T-helper 1 cell treated with Interleukin-12 subunit alpha and Interleukin-12 subunit beta and Interleukin-4 antibody, amounts not matched to agents 30 ng/mL and 1 ng/mL, for 36 hours (primary cell): ENCODE results near the gene NCOA5. TPM values are rescaled to one million over a fixed set of nuclear protein-coding genes. Genes with fewer than 3 reads are reported as not detected.

Experiments used
- intact Hi-C: fragments of 100-400 bp; cut with micrococcal nuclease; formaldehyde crosslinking; loops from one replicate; pipeline ENCODE4 v1.15.1; 2024
- total RNA-seq: library from RNA; stranded (reverse); gene quantifications from 2 replicates; pipeline ENCODE4 v1.2.3, GENCODE V29; 2022

NCOA5 gene
- total RNA-seq = 36.5 and 40.2 TPM in 2 replicates

DNA sequence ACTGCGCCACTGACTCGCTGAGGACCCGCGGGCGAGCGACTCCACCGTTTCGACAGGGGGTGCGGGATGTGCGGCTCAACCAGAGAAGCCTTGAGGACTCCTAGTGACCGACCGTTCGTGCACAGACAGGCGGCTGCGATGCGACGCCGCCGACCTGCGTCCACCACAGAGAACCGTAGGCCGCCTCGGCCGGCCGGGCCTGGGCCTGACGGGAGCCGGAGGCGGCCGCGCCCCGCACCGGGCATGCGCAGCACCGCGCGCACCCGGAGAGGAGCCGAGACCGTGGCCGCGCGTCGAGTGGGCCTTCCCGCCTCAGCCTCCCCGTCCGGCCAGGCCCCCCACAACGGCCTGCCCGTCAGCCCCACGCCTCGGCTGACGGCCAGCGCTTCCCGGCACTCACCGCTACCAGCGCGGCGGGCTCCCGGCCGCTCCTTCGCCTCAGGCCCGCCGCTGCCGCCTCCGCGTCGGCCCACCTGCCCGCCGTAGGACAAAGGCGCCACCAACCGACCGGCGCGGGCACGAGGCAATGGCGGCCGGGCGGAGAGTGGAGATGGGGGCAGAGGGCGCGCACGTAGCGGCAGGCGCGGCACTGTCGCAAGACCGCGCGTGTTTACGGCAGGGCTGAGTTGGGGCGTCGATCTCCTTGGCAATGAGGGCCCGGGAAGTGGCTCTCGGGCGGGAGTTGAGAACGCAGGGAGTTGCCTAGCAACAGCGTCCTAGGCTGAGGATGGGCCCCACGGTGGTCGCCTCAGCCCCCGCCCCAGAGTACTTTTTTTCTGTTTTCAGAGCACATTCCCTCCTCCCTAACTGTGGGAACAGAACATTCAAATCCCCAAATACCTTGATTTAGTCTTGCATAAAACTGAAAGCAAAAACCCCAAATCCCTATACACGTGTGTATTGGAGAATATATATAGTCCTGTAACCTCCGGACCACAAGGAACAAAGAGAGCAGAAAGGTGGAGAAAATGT is at the start of gene NCOA5:
Gene NCOA5 (minus strand): TSS at position 546 of the 972 bp plus-strand sequence. CDS start 10,538 bp downstream, outside the sequence.
- intact Hi-C loops = loop anchor here (1.0 to 2.0 kb wide), 11 partner anchors 25 to 600 kb away; partner anchors contain the start of genes CD40, DNTTIP1, ELMO2 and TP53RK

DNA sequence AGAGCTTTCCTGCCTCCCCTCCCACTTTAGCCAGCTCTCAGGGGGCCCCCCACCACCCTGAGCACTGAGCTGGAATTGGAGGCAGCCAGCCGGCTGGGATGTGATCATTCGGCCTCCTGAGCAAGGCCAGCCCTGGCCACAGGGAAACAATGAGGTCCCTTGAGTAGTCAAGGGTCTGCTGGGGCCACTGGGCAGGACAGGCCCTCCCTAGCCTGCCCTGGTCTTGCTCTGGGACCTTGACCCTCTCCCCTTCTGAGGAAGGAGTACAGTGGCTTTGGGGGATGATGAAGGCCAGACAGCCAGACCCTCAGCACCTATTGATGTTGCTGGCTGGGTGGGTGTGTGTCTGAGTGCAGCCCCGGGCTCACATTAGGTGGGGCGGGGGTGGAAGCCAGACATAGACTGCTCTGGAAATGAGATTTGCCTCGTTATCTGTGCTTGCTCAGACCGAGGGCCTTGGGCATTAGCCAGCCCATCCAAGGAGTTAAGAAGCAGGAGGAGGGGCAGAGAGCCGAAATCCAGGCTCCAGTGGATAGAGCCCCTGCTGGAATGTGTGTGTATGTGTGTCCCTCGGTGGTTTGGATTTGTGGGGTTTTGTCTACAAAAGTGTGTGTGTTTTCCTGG is 49.6 kb upstream of the NCOA5 start:
- intact Hi-C loops = no loop called here

DNA sequence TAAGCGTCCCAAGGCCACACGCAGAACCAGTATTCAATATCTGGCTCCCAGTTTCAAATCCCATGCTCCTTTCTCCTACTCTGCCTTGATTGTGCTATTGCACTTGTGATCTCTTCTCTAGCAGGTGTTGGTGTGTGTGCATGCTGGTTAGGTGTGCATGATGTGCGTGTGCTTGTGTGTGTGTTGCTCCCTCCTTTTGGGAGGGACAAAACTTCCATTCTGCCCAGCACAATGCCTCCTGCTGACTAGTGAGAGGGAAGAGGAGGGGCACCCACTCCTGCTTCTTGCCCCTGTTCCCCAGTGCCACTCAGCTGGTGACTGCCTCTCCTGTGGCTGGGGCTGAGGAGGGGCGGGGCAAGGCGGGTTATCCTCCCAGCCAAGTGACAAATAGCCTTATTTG is 48.1 kb upstream of the NCOA5 start:
- intact Hi-C loops = no loop called here

DNA sequence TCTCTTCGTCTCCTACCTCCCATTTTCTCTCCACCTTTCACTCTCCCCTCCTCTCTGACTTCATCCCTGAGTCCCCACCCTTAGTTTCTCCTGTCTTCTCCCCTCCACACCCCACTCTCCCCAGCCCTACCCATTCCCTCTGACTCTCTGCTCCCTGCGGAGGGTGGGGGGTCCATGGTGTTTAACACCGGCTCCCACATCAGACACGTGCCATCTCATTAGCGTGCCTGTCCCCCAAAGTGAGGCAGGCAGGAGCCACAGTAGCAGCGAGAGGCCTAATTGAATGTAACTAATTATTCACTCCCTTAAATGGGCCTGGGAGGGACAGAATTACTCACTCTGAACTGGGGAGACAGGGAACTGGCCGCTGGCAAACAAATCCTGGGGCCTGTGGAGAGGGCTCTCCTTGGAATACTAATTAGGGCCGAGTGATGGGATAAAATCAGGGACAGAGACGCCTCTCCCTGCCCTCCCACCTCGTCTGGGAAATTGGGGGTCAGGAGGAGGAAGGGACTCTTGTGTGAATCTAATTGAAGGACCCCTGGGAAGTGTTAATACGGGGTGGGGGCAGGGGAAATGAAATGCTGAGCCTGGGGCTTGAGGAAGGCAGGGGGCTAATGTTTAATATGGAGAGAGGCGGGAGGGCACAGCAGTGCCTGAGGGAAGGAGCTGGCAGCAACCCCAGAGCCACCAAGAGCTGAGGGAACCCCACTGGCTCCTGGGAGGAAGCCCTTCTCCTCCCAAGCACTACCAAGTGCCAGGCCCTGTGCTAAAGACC is 46.3 kb upstream of the NCOA5 start:
- intact Hi-C loops = no loop called here

DNA sequence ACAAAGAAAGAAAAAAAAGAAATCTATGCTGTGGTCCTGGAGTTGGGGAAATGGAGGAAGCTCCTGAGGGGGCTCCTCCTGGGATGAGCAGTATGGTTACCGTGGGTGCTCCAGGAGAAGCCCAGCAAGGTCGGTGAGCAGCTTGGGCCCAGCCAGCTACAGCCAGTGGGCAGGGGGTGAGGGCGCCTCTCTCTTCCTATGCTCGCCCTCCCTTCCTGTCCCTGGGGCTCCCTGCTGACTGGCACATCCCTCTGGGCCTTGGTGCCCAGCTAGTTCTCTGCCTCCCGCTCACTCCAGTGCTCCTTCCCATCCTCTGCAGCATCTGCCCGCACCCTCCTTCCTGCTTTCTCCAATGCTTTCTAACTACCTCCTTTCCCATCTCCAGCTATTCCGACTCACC is 45.0 kb upstream of the NCOA5 start:
- intact Hi-C loops = no loop called here

DNA sequence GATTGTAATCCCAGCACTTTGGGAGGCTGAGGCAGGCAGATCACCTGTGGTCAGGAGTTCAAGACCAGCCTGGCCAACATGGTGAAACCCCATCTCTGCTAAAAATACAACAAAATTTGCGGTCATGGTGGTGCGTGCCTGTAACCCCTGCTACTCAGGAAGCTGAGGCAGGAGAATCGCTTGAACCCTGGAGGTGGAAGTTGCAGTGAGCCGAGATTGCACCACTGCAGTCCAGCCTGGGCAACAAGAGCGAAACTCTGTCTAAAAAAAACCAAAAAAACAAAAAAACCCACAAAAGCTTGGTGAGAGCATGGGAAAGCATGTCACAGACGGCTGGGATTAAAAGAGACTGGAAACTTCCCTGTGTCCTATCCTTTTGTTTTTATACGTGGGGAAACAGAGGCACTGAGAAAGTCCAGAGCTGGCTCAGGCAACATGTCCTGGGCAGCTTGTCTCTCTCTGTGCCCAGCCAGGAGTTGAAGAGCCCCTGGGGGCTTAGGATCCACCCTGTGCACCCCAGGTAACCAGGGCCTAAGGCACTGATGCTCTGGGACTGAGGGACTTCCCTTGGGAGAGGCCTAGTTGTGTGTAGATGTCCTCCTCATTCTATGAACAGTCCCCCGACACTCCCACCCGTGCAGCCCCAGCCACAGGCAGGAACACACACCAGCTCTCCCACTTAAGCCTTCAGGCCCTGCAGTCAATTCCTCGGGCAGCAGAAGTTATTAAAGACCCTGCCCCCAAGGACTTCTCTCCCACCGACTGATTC is 44.3 kb upstream of the NCOA5 start:
- intact Hi-C loops = loop anchor here (2.0 kb wide), 1 partner anchor 215 kb away; no protein-coding TSS in a partner anchor

DNA sequence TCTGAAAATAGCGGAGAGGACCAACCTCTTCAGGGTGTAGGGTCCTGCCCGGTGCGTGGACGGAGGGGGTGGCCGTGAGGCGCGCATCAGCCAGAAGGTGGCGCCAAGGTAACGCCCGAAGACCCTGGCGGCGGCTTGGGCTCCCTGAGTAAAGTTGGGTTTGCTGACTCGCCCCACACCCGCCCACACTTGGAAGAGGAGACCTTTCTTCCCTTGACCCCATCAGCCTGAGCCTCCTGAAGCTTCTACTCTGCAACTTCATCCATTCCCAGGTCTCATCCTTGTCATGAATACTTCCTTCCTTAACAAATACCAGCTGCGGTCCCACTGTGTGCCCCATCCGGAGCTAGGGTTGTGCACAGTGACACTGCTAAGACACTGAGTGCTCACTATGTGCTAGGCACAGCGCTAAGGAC is 43.0 kb upstream of the NCOA5 start:
- intact Hi-C loops = loop anchor here (1.0 to 2.0 kb wide), 2 partner anchors 42 to 216 kb away; no protein-coding TSS in a partner anchor

DNA sequence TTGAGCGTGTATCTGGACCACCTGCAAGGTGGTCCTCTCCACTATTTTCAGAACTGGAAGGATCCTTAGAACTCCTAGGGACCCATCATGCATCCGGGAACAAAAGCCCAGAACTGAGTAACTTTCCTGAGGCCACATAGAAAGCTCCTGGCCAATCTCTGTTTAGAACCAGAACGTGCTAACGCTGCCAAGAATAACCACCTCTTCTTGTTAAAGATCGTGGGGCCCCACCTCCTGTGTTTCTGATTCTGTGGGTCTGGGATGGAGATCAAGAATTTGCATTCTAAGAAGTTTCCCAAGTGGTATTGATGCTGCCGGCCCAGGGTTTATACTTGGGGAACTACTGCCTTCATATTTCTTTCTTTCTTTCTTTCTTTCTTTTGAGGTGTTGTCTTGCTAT is 41.6 kb upstream of the NCOA5 start:
- intact Hi-C loops = no loop called here

DNA sequence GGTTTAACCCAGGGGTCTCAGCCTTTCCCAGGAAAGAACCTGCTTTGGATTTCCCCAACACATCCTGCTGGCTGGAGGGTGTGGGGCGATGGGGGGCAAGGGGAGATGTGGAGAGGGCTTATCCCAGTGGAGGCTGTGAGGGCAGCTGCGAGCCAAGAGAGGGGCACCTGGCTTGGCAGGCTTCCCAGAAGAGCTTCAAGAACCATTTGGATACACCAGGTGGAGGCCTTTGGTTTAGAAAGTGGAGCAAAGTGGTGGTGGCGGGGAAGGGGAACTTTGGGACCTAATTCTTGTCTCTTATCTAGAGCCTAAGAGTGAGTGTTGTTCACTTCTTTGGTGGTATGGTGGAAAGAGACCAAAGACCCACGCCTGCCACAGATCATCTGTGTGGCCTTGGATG is 40.8 kb upstream of the NCOA5 start:
- intact Hi-C loops = no loop called here

DNA sequence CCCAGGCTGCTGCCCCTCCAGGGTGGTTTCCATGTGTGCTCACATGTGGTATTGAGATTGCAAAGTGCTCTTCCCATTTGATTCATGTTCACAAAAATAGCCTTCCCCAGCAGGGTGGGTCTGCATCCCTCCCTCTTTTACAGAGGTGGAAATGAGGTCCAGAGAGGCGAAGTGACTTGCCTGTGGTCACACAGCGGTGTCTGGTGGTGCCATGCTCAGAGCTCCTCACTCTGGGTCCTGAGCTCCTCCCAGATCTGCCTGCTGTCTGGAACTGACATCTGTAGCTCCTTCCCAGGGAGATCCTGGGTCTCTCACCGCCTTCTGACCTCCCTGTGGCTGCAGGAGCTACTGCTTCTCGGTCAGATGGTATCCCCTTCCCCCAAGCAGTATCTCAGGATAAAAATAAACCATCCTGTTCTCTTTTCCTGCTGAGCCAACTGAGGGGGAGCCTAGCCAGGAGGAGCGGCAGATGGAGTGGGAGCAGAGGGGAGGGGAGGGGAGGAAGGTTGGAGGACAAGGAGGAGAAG is 40.3 kb upstream of the NCOA5 start:
- intact Hi-C loops = no loop called here

DNA sequence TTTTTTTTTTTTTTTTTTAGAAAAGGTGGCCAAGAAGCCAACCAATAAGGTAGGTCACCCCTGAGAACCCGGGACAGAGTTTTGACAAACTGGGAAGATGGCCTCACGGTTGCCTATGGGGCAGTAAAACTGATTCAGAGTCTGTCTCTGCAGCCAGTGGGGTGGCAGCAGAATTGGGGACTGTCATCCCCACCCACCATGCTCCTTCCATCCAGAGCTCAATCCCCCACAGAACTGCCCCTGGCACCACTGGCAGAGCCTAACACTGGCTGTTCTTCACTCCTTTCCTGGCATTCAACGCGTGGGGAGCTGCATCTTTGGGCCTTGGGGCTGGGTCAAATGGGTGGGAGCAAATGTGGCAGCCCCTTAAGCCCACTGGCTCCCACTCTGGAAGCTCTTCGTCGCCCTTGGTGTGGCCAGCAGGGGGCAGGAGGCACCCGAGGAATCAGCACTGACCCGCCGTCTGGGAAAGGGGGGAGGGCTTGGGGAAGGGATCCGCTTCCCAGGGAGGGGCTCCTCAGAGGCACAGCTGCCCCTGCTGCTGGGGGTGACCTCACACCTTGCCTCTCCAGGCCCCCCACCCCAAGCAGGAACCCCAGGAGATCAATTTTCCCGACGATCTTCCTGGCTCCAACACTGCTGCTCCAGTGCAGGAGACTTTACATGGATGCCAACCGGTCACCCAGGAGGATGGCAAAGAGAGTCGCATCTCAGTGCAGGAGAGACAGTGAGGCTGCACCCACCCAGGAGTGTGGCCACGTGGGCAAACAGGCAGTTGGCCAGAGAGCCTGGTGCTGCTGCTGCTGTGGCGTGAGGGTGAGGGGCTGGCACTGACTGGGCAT is 38.8 kb upstream of the NCOA5 start:
- intact Hi-C loops = no loop called here

DNA sequence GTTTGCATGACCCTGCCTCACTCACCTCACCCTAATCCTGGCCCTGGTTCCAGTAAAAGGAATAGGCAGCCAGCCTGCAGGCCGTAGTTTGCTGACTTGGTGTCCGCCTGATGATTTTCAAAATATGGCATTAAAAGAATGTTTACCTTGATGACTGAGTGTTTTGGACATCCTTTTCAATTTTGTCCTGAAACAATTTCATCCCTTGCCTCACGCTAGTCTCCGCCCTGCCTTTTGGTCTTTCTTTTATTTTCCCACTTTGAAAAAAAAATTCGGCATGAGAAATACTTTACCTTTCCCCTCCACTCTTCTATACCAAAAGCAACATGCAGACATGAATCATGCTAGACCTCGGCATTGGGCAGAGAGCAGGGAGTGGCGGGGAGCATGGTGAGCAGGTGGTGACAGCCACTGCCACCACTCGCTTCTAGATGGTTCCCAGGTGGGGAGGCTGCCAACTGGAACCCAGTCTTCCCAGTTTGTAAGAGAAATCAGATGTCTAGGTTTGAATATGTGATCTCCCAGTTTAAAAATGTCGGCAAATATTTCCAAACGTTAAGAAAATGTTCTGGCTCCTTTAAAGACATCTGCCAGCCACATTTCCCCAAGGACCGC is 37.7 kb upstream of the NCOA5 start:
- intact Hi-C loops = no loop called here

DNA sequence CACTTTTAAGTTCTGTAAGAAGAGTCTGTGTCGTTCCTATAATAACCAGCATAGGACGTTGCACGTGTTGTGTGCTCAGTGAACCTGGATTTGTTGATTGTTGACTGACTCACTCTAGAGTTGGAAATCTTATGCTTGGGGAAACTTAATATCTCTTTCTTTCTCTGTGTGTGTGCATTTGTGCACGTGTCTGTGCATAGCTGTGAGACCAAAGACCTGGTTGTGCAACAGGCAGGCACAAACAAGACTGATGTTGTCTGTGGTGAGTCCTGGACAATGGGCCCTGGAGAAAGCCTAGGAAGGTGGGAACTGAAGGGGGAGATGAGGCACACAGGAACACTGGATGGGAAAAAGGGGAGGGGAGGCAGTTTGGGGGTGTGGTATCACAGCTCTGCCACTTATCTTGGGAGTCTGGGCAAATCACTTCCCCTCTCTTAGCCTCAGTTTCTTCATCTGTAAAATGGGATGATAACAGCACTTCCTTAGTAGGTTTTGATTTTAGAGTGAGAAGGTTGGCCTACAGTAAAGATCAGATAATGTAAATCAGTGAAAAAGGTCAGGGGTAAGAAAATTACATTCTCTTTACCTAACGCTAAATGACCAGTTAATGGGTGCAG is 36.8 kb upstream of the NCOA5 start:
- intact Hi-C loops = no loop called here

DNA sequence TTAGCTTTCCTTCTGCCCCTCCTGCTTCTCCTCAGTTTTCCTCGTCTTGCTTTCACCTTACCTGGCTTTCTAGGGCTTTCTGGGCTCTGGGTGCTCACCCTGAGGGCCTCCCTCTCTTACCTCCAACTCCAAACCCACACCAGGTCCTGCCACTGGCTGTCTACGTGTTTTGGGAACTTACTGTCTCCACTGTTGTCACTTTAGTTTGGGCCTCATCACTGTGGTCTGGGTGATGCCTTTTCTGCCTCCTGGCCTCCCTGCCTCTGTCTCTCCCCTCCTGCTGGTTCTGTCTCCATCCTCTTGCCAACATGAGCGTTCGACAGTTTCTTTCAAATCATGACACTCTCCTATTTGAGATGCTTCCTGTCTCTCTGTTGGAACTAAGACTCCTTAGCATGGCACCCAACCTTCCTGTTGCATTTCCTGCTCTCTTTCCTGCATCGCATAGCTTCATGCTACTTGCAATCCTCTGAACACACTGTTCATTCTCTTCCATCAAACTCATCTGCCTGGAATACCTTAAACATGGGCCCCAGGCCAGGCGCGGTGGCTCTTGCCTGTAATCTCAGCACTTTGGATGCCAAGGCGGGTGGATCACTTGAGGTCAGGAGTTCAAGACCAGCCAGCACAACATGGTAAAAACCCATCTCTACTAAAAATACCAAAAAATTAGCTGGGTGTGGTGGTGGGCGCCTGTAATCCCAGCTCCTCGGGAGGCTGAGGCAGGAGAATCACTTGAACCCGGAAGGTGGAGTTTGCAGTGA is 33.9 kb upstream of the NCOA5 start:
- intact Hi-C loops = no loop called here

DNA sequence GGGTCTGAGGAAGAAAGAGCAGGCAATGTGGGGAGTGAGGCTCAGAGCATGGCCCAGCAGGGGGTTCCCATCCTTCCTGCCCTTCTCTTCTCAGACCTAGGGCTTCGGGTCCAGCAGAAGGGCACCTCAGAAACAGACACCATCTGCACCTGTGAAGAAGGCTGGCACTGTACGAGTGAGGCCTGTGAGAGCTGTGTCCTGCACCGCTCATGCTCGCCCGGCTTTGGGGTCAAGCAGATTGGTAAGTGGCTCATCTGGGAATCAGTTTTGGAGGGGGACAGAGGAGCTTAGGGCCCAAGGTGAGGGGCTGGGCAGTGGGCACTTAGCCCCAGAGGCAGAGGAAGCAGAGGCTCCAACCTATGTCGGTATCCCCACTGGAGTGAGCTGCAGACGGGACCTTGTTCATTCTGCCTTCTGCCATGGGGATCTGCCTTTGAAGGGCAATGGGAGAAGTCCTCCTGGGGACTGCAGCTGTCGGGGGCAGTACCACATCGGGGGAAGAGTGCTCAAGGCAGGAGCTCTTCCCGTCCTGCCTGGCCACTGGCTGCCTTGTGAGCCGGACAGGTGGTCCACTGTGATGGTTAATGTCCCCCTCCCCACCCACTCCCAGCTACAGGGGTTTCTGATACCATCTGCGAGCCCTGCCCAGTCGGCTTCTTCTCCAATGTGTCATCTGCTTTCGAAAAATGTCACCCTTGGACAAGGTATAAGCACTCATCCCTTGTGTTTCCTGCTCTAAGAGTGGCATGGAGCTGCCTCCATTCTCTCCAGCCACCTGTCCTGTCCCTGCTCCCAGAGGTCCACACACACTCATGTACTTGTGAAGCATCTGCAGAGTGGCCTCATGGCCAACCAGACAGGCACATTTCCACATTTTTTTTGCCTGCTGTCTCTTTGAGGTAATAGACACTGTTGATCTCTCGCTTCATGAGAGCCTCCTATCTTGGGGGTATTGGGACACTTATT is 33.0 kb upstream of the NCOA5 start:
- intact Hi-C loops = no loop called here

DNA sequence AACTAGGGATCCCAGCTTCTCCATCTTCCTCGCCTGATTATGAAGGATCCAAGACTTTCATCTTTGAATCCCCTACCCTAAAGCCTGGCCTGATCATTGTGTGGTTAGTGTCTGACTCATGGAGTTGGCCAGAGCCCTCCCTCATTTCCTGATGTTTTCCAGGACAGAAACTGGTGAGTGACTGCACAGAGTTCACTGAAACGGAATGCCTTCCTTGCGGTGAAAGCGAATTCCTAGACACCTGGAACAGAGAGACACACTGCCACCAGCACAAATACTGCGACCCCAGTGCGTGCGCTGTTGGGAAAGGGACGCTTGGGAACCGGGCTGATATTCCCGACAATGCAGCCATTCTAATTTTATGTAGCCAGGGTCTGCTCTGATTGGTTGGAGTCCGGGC is 32.3 kb upstream of the NCOA5 start:
- intact Hi-C loops = no loop called here
